ENCODE data around the gene OR14J1.
"Not testable (repeated sequence)": the region's sequence is repeated elsewhere in the genome, so short reads cannot be mapped to it uniquely, and the experiment has no call there.

OR14J1 gene, protein sequence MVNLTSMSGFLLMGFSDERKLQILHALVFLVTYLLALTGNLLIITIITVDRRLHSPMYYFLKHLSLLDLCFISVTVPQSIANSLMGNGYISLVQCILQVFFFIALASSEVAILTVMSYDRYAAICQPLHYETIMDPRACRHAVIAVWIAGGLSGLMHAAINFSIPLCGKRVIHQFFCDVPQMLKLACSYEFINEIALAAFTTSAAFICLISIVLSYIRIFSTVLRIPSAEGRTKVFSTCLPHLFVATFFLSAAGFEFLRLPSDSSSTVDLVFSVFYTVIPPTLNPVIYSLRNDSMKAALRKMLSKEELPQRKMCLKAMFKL

GRCh38 chr6:29301316-29301715 is at the start of gene OR14J1:
OR14J1 (plus strand) TSS chr6:29301701; CDS start chr6:29306690, 4,989 bp downstream.
- DNase-seq (ENCODE audit: low read depth): no peak

- no peak for DNase-seq (ENCODE audit: low read depth)
Observed at GRCh38 chr6:29251736-29252135, 49.8 kb upstream of the OR14J1 start.

DNA sequence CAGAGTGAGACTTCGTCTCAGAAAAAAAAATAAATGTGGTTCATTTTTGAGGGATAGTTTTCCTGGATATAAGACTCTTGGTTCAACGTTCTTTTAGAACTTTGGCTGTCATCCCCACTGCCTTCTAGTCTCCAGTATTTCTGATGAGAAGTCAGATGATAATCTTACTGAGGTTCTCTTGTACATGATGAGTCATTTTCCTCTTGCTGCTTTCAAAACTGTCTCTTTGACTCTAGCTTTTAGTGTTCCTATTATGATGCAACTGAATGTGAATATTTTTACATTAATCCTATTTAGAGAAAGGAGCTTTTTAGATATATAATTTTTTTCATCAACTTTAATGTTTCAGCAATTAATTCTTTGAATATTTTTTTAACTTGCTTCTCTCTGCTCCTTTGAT is 46.0 kb upstream of the OR14J1 start:
- no peak for DNase-seq (ENCODE audit: low read depth)

- no peak for DNase-seq (ENCODE audit: low read depth)
Observed at GRCh38 chr6:29259721-29260120, 41.8 kb upstream of the OR14J1 start.

GRCh38 chr6:29263001-29263400 is 38.5 kb upstream of the OR14J1 start:
- no peak for DNase-seq (ENCODE audit: low read depth)

DNA sequence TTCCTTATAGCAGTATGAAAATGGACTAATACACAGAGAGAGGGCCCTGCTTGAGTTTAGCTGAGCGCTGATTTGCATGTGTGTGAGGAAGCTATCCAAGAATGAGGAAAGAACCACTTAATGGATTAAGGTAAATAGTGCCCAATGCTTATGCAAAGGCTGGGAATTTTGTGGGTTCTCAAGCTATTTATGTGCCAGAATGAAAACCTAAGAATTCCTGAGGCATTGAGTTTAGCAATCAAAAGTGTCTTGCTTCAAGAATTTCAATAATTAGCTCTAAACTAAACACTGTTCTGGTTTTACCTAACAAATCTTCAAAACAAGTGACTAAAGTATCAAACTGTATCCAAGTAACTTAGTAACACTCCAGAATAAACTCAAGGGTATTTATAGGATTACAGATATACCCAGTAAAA is 7.0 kb upstream of the OR14J1 start:
- DNase-seq (ENCODE audit: low read depth): no peak

- DNase-seq (ENCODE audit: low read depth): no peak
Observed at GRCh38 chr6:29295181-29295585, 6.3 kb upstream of the OR14J1 start.

- DNase-seq (ENCODE audit: low read depth): no peak
Observed at GRCh38 chr6:29295623-29296022, 5.9 kb upstream of the OR14J1 start.

DNA sequence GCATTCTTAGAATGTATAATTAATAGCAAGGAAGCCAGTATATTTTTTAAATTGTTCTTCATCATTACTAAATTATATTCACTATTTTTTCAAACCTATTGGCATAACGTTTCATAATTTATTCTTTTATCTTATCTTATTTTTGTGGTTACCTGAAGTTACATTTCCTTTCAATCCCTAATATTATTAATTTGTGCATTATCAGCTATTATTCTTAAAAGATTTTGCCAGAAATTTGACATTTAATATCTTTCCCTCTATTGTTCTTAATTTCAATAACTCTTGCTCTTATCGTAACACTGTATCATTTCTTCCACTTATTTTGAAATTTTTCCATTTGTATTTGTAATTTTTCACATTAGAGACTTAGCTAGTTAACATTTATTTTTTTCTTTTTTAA is 18.4 kb downstream of the OR14J1 start:
- DNase-seq (ENCODE audit: low read depth): no peak

DNA sequence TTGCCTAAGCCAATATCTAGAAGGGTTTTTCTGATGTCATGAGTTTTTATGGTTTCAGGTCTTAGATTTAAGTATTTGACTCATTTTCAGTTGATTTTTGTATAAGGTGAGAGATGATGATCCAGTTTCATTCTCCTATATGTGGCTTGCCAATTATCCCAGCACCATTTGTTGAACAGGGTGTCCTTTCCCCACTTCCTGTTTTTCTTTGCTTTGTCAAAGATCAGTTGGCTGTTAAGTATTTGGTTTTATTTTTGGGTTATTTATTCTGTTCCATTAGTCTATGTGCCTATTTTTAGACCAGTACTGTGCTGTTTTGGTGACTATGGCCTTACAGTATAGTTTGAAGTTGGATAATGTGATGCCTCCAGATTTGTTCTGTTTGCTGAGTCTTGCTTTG is 21.8 kb downstream of the OR14J1 start:
- DNase-seq (ENCODE audit: low read depth): not testable (repeated sequence)

- no peak for DNase-seq (ENCODE audit: low read depth)
Observed at GRCh38 chr6:29325777-29326176, 24.3 kb downstream of the OR14J1 start.

- DNase-seq (ENCODE audit: low read depth): no peak
Observed at GRCh38 chr6:29332676-29333075, 31.2 kb downstream of the OR14J1 start.

DNA sequence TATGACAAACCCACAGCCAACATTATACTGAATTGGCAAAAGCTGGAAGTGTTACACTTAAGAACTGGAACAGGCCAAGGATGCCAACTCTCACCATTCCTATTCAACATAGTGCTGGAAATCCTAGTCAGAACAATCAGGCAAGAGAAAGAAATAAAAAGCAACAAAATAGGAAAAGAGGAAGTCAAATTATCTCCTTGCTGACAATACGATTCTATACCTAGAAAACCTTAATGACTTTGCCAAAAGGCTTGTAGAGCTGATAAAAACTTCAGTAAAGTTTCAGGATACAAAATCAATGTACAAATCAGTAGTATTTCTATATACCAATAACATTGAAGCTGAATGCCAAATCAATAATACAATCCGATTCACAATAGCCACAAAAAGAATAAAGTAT is 34.8 kb downstream of the OR14J1 start:
- DNase-seq (ENCODE audit: low read depth): no peak

DNA sequence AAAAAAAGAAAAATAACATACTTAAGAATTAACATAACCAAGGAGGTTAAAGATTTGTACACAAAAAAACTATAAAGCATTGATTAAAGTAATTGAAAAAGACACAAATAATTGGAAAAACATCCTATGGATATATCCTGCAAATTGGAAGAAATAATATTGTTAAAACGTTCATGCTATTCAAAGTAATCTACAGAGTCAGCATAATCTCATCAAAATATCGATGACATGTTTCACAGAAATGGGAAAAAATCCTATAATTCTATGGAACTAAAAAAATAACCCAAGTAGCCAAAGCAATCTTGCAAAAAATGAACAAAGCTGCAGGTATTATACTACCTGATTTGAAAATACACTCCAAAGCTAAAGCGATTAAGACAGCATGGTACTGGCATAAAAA is 43.9 kb downstream of the OR14J1 start:
- DNase-seq (ENCODE audit: low read depth): no peak

DNA sequence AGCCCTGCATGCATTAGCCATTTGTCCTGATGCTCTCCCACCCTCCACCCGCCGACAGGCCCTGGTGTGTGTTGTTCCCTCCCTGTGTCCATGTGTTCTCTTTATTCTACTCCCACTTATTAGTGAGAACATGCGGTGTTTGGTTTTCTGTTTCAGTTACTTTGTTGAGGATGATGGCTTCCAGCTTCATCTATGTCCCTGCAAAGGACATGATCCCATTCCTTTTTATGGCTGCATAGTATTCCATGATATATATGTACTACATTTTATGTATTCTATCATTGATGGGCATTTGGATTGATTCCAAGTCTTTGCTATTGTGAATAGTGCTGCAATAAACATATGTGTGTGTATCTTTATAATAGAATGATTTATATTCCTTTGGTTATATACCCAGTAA is 47.8 kb downstream of the OR14J1 start:
- not testable (repeated sequence) for DNase-seq (ENCODE audit: low read depth)

DNA sequence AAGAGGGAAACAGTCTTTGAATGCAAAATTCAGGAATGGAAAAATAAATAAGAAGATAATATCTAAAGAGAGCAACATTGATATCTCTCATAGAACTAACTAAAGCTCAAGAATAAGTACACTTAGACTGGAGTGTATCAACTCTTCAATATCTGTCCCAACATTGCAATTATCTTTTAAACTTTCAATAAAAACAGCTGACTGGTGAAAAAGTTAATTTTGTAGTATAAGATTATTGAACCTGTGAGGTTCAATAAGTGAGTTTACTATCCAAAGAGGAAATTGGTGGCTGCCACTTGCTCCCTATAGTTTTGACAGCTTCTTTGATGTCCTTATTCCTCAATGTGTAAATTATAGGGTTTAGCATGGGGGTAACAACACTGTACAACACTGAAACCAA is 53.5 kb downstream of the OR14J1 start:
- DNase-seq (ENCODE audit: low read depth): no peak

DNA sequence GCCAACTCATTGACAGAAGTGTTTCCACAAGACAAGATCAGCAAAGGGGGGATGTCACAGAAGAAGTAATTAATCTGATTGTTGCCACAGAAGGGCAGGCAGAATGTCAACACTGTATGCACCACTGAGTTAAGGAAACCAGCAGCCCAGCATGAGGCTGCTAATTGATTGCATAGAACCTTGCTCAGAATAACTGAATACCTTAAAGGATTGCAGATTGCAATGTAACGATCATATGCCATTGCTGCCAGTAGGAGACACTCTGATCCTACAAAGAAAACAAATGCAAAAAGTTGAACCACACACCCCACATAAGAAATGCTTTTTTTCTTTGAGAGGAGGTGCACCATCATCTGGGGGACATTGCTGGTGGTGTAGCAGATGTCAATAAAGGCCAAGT is 54.1 kb downstream of the OR14J1 start:
- DNase-seq (ENCODE audit: low read depth): no peak

All from stromal cell of bone marrow (primary cell).